Skeletal muscle cell (primary cell): Measurements from ENCODE around the gene FUBP3.

Source experiments
- DNase-seq: peaks from one replicate; pipeline ENCODE4 v3.0.0-alpha.2; 2010; ENCODE audit warnings: low read depth
- H3K4me3 ChIP-seq: 2 replicates; pipeline ENCODE4 v1.5.1; 2011; ENCODE audit warnings: low read depth, mild to moderate bottlenecking, control low read depth, low read length, moderate library complexity

FUBP3 gene

GRCh38 chr9:130631331-130632080 is 52.1 kb downstream of the FUBP3 start:
- no peak for DNase-seq
- no peak overlapping the region for H3K4me3 ChIP-seq

- DNase-seq: no peak
- no peak overlapping the region for H3K4me3 ChIP-seq
These were observed 52.8 kb downstream of the FUBP3 start for GRCh38 chr9:130632081-130632710.

- H3K4me3 ChIP-seq: no peak overlapping the region
- DNase-seq: no peak
These were observed 53.5 kb downstream of the FUBP3 start for GRCh38 chr9:130632841-130633240.

GRCh38 chr9:130633336-130634190 is 54.2 kb downstream of the FUBP3 start:
- no peak for DNase-seq
- H3K4me3 ChIP-seq: no peak overlapping the region

GRCh38 chr9:130634191-130634768 is 54.9 kb downstream of the FUBP3 start:
- no peak for DNase-seq

GRCh38 chr9:130634801-130635200 is 55.4 kb downstream of the FUBP3 start:
- DNase-seq: no peak
- H3K4me3 ChIP-seq: no peak overlapping the region

More at GRCh38 chr9:130634191-130634768, 54.9 kb downstream of the FUBP3 start:
- no peak overlapping the region for H3K4me3 ChIP-seq

GRCh38 chr9:130635306-130635705 is 55.9 kb downstream of the FUBP3 start:
- H3K4me3 ChIP-seq: no peak overlapping the region
- no peak for DNase-seq

GRCh38 chr9:130635721-130636647 is 56.6 kb downstream of the FUBP3 start:
- no peak for DNase-seq
- H3K4me3 ChIP-seq: no peak overlapping the region

GRCh38 chr9:130636648-130637020 is 57.3 kb downstream of the FUBP3 start:
- DNase-seq: no peak
- no peak overlapping the region for H3K4me3 ChIP-seq

- no peak overlapping the region for H3K4me3 ChIP-seq
- DNase-seq: no peak
These were observed 59.1 kb downstream of the FUBP3 start for GRCh38 chr9:130638284-130639123.

GRCh38 chr9:130639124-130639765 is 59.9 kb downstream of the FUBP3 start:
- no peak for DNase-seq
- no peak overlapping the region for H3K4me3 ChIP-seq

- H3K4me3 ChIP-seq: no peak overlapping the region
- no peak for DNase-seq
These were observed 60.6 kb downstream of the FUBP3 start for GRCh38 chr9:130639866-130640555.

- DNase-seq: no peak
- H3K4me3 ChIP-seq: no peak overlapping the region
These were observed 61.3 kb downstream of the FUBP3 start for GRCh38 chr9:130640681-130641080.

GRCh38 chr9:130642926-130643325 is 63.5 kb downstream of the FUBP3 start:
- no peak overlapping the region for H3K4me3 ChIP-seq
- DNase-seq: no peak

- no peak overlapping the region for H3K4me3 ChIP-seq
- no peak for DNase-seq
These were observed 71.8 kb downstream of the FUBP3 start for GRCh38 chr9:130651221-130651620.

GRCh38 chr9:130651752-130652151 is 72.4 kb downstream of the FUBP3 start:
- DNase-seq: no peak
- no peak overlapping the region for H3K4me3 ChIP-seq

GRCh38 chr9:130654879-130655278 is 75.5 kb downstream of the FUBP3 start:
- no peak for DNase-seq
- H3K4me3 ChIP-seq: no peak overlapping the region
